ENCODE results near the gene PTPRD. TPM values are rescaled to one million over a fixed set of nuclear protein-coding genes. Genes with fewer than 3 reads are reported as not detected.

Gene PTPRD
- total and polyA plus RNA-seq, 9 of the 15 experiments (the other 6 are each of a cell fraction or from before 2014, with no cell fraction given), result 0.11 TPM; not detected in 8

GRCh38 chr9:9783211-9783610 is 829.6 kb downstream of the PTPRD start (continued):
- no peak for TF ChIP-seq ZNF639 (CRISPR knock-in tag; conservative IDR thresholded peaks at IDR 0.05 in 1 of 2, IDR thresholded peaks at IDR 0.05 in 1 of 2)

GRCh38 chr9:9778293-9778692 is 834.5 kb downstream of the PTPRD start:
- Histone ChIP-seq H3K27ac (ENCODE audit: extremely low read depth, low read depth, low read length) (no peak overlapping the region), H3K36me3 (ENCODE audit: control insufficient read depth, insufficient read depth, low read length) (no peaks in the 10 kb centered on the region), H2AFZ (ENCODE audit: low read depth, low read length) (no peak overlapping the region), H3K79me2 (ENCODE audit: control insufficient read depth, insufficient read depth, low read length) (no peaks in the 10 kb centered on the region), H3K4me1 (replicated peaks in 1 of 2; ENCODE audit: control insufficient read depth in 2 of 2, insufficient read depth in 2 of 2, low read length in 2 of 2) (no peaks in the 10 kb centered on the region), H3K27me3 (ENCODE audit: control insufficient read depth in 2 of 2, insufficient read depth in 2 of 2, low read length in 2 of 2) (no peaks in the 10 kb centered on the region), H4K20me1 (replicated peaks; ENCODE audit: control insufficient read depth, insufficient read depth, low read length) (no peaks in the 10 kb centered on the region), H3K4me3 (no peak overlapping the region), H3K9me1 (ENCODE audit: control insufficient read depth, insufficient read depth, low read length) (no peaks in the 10 kb centered on the region), H3K9ac (ENCODE audit: insufficient read depth in 1 of 2, low read depth in 2 of 2, low read length in 2 of 2) (no peak overlapping the region), H3K4me2 (ENCODE audit: insufficient read depth, low read length) (no peak overlapping the region), H3K9me3 (replicated peaks; ENCODE audit: control insufficient read depth, insufficient read depth, low read depth, low read length) (no peaks in the 10 kb centered on the region)
- ChIA-PET POLR2A (no interaction called here), CTCF (ENCODE audit: low intra/inter-chr PET ratio) (no interaction called here)
- WGBS (ENCODE audit: insufficient coverage, low coverage, missing lambda C conversion rate), result 0% methylated on average over 5 of the region's 6 CpGs
- ATAC-seq (no peak), FAIRE-seq (no peak), DNase-seq (ENCODE audit: extremely low read depth in 1 of 4, low spot score in 3 of 4) (no peak)
- intact Hi-C loops (cut with micrococcal nuclease) (no loop called here), in situ Hi-C loops (cut with MboI) (no loop called here)
- no peak for TF ChIP-seq MYBL2 (IDR thresholded peaks at IDR 0.05; ENCODE audit: low read depth)
- no peak for TF ChIP-seq MYBL2 (CRISPR knock-in tag; IDR thresholded peaks at IDR 0.05; ENCODE audit: borderline replicate concordance)
- no peak for TF ChIP-seq ZBTB7A (IDR thresholded peaks at IDR 0.05; ENCODE audit: borderline replicate concordance, control insufficient read depth, low read depth, low read length)
- TF ChIP-seq E2F5 (CRISPR knock-in tag; IDR thresholded peaks at IDR 0.05), result no peak
- no peak for TF ChIP-seq GTF3C2 (IDR thresholded peaks at IDR 0.05; ENCODE audit: borderline replicate concordance, extremely low read depth, insufficient read length)
- no peak for TF ChIP-seq PHB2 (IDR thresholded peaks at IDR 0.05; ENCODE audit: low read depth)
- TF ChIP-seq KAT8 (IDR thresholded peaks at IDR 0.05; ENCODE audit: low read depth), result no peak
- TF ChIP-seq GTF2F1 (IDR thresholded peaks at IDR 0.05; ENCODE audit: low read depth, low read length), result no peak
- TF ChIP-seq CREB1 (IDR thresholded peaks at IDR 0.05), result no peak
- no peak for TF ChIP-seq CREB1 (CRISPR knock-in tag; IDR thresholded peaks at IDR 0.05)
- no peak for TF ChIP-seq HMBOX1 (IDR thresholded peaks at IDR 0.05)
- no peak for TF ChIP-seq SNIP1 (IDR thresholded peaks at IDR 0.05; ENCODE audit: low read depth)
- no peak for TF ChIP-seq ZNF124 (CRISPR knock-in tag; IDR thresholded peaks at IDR 0.05)
- BruUV-seq (replicated peaks), result no TSS peak
